HEK293T (cell line): ENCODE results near the gene KLB.

ENCODE experiments used
- ELF4 ChIP-seq: fragments of 450-650 bp; IDR thresholded peaks from 2 replicates; pipeline ENCODE4 v1.6.1; 2017; ENCODE audit warnings: antibody characterized with exemption
- FOXK2 ChIP-seq: fragments of 450-650 bp; IDR thresholded peaks from 2 replicates; pipeline ENCODE4 v1.6.1; 2016; ENCODE audit warnings: mild to moderate bottlenecking
- HDGF ChIP-seq: fragments of 450-650 bp; IDR thresholded peaks from 2 replicates; pipeline ENCODE4 v1.6.1; 2017; ENCODE audit warnings: antibody characterized with exemption, borderline replicate concordance
- NFRKB ChIP-seq: fragments of 450-650 bp; IDR thresholded peaks from 2 replicates; pipeline ENCODE4 v1.6.1; 2016; ENCODE audit warnings: mild to moderate bottlenecking, moderate library complexity

DNA sequence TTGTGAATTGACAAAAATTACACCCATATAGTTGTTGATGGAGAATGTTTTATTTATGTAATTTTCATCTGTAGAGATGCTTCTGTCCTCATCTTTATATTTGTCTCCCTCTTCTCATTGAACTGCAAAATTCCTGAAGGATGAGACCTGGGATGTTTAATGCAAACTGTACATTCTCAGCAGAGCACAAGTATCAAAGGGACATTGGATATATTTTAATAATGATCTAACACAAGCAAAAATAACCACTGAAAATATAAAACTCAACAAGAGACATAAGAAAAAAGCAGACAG, 91.9 kb downstream of the KLB start:
- no peak for TF ChIP-seq FOXK2
- no peak for TF ChIP-seq NFRKB
- no peak for TF ChIP-seq HDGF
- TF ChIP-seq ELF4, result no peak
